Activated CD4-positive, alpha-beta T cell treated with anti-CD3 and anti-CD28 coated beads for 24 hours (primary cell): ENCODE data around the gene PAPSS2.
A peak's percentile ranks its signal among the peaks of the same experiment; 100 is the strongest.
"Not testable (repeated sequence)": the region's sequence is repeated elsewhere in the genome, so short reads cannot be mapped to it uniquely, and the experiment has no call there.

Source experiments
- DNase-seq, 2 donors: peaks; one replicate each; pipeline ENCODE4 v3.0.0-alpha.2; 2020; ENCODE audit warnings: low read depth in 2 of 2

Gene PAPSS2

DNA sequence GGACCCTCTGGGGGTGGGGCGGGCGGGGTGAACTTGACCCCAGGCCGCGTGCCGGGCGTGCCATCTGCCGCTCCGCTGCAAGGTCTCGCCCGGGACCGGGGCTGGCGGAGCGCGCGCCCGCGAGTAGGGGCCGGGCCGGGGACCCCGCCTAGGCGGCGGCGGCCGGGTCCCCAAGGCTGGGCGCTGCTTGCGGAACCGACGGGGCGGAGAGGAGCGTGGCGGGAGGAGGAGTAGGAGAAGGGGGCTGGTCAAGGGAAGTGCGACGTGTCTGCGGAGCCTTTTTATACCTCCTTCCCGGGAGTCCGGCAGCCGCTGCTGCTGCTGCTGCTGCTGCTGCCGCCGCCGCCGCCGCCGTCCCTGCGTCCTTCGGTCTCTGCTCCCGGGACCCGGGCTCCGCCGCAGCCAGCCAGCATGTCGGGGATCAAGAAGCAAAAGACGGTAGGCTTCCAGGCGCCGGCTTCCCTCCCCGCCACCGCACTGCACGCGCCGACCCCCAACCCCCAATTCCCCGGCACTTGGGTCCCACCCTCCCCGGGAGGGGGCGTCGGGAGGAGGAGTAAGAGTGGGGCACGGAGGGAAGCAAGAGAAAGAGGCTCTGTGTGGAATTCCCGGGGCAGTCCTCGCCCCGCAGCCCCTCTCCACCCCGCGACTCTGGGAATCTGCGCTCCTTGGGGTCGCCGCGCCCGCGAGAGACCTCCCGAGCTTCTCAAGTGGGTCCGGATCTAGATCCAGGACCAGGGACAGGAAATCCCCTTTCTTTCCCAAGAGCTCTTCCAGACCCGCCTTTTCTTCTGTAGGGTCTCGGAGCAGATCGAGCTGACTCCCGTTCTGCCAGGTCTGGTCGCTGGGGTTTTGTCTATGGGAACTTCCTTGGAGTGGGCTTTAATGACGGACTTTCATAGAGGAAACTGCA, at the start of gene PAPSS2:
TSS of gene PAPSS2 (plus strand) at position 308 of the 913 bp plus-strand sequence. CDS start at position 412, 104 bp downstream.
- DNase-seq = peak in 1 of 2 donors; percentile 16

GRCh38 chr10:87611341-87611740, 48.3 kb upstream of the PAPSS2 start:
- DNase-seq = not testable (repeated sequence)

GRCh38 chr10:87612115-87612514, 47.6 kb upstream of the PAPSS2 start:
- no peak for DNase-seq

- no peak for DNase-seq
Observed at GRCh38 chr10:87613751-87614150, 45.9 kb upstream of the PAPSS2 start.

- DNase-seq = no peak
Observed at GRCh38 chr10:87615856-87616255, 43.8 kb upstream of the PAPSS2 start.

DNA sequence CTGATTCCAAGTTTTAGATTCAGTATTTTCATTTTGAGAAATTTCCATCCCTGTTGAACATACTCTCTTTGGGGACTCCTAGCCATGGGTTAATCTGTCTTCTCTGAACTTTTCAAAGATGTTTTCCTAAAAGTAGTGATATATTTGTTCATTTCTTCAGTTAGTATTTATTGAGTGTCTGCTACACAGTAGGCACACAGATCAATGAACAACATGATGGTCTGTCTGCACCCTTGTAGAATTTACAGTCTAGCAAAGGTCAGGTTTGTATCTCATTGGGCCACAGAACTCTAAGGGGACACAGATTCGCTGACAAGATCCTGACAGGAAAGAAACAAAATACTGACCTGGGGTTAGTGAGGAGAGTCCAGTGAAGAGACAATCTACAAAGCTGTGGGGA, 42.2 kb upstream of the PAPSS2 start:
- DNase-seq = no peak

- no peak for DNase-seq
Observed at GRCh38 chr10:87618566-87619423, 40.9 kb upstream of the PAPSS2 start.

GRCh38 chr10:87619705-87620104, 40.0 kb upstream of the PAPSS2 start:
- no peak for DNase-seq

- not testable (repeated sequence) for DNase-seq
Observed at GRCh38 chr10:87621440-87621839, 38.2 kb upstream of the PAPSS2 start.

DNA sequence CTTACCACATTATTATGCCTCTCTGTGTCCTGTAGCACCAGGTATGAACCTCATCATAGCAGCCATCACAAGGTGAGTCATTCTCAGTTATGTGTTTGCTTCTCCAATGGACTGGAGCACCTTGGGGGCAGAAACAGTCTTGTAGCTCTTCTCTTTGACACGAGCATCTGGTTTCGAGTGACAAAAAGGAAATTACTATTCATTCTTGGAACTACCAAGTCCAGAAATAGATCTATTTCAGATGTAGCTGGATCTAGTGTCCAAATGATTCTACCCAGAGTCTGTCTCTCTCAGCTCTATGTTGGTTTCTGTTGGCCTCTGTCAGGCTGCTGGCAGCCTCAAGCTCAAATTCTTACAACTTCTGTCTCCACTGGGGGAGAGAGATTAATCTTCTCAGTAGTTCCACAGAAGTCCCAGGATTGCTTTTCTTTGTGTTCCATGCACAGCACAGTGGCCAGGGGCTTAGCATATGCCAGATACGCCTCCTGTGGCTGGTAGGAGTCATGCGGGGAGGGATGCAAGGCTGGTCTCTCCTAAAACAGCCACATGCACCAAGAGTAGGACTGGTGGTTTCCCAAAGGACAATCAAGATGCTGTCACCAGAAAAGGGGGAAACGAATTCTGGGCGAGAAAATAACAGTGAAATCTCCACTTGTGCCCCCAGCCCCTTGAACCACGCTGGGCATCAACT, 37.2 kb upstream of the PAPSS2 start:
- DNase-seq = no peak

- DNase-seq = no peak
Observed at GRCh38 chr10:87623191-87623590, 36.5 kb upstream of the PAPSS2 start.

- no peak for DNase-seq
Observed at GRCh38 chr10:87625661-87626060, 34.0 kb upstream of the PAPSS2 start.

- no peak for DNase-seq
Observed at GRCh38 chr10:87626422-87626892, 33.2 kb upstream of the PAPSS2 start.

DNA sequence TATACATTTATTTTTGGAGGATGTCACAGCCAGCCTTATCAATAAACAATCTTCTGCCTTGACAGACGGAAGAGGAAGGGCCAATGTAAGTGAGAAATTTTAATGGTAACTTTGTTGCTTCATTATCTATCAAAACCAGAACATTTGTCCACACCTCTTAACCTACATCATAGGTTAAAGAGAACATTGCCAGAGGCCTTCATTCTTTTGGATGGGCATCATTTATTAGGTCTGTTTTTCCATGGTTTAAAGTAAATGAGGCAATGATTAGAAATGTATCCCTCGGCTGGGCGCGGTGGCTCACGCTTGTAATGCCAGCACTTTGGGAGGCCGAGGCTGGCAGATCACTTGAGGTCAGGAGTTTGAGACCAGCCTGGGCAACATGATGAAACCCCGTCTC, 29.5 kb upstream of the PAPSS2 start:
- DNase-seq = no peak

GRCh38 chr10:87632454-87632853, 27.2 kb upstream of the PAPSS2 start:
- no peak for DNase-seq

- no peak for DNase-seq
Observed at GRCh38 chr10:87634311-87634710, 25.4 kb upstream of the PAPSS2 start.

DNA sequence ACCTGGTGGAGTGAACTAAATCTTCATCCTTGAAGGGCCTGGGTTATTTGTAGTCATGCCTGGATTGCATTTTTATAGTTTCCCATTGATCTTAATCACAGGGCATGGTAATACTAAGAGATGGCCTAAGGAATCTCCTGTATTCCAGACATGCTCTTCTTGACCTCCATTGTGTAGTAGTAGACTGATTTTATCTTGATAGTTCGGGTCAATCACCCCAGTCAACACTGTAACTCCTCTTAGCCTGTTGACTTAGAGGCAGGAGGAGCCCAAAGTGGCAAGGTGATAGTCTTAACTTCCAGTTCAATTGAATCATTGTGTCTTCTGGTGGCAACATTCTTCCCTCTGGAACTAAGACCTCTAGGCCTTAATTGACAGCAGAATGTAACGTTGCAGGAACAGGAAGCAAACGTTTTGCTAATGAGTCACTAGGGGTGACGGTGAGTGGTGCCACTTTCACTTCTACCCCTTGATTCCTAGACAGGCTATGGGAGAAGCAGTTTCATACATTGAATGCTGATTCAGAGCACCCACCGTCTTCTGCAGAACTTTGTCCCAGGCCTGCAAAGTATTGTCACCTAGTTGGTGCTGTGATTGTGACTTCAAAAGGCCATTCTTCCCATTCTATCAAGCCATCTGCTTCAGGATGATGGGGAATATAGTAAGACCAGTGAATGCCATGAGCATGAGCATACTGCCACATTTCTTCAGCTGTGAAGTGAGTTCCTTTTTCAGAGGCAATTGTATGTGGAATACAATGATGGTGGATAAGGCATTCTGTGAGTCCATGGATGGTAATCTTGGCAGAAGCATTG, 24.0 kb upstream of the PAPSS2 start:
- DNase-seq = no peak

DNA sequence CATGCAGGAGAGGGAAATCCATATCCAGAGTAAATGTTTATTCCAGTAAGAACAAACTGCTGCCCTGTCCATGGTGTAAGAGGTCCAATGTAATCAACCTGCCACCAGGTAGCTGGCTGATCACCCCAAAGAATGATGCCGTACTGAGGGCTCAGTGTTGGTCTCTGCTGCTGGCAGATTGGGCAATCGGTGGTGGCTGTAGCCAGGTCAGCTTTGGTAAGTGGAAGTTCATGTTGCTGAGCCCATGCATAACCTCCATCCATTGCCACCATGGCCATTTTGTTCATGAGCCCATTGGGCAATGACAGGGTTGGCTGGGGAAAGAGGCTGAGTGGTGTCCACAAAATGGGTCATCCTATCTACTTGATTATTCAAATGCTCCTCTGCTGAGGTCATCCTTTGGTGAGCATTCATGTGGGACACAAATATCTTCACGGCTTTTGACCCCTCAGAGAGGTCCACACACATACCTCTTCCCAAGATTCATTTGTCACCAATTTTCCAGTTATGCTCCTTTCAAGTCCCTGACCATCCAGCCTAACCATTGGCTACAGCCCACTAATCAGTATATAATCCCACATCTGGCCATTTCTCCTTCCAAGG, 23.3 kb upstream of the PAPSS2 start:
- DNase-seq = no peak

GRCh38 chr10:87639493-87639892, 20.2 kb upstream of the PAPSS2 start:
- no peak for DNase-seq

GRCh38 chr10:87640043-87640442, 19.6 kb upstream of the PAPSS2 start:
- no peak for DNase-seq

DNA sequence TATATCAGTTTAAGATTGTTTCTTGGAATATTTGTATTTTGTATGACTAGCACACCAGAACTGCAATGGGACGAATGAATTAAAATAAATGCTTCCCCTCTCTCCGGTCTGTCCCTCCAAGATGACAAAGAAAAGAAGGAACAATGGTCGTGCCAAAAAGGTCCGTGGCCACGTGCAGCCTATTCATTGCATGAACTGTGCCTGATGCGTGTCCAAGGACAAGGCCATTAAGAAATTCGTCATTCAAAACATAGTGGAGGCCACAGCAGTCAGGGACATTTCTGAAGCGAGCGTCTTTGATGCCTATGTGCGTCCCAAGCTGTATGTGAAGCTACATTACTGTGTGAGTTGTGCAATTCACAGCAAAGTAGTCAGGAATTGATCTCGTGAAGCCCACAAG, 17.2 kb upstream of the PAPSS2 start:
- DNase-seq = no peak
